Measurements from ENCODE around the gene PSIP1.
"Not testable (repeated sequence)": the region's sequence is repeated elsewhere in the genome, so short reads cannot be mapped to it uniquely, and the experiment has no call there.

Gene PSIP1

GRCh38 chr9:15510789-15511575 is at the start of gene PSIP1:
TSS of gene PSIP1 (minus strand) at chr9:15510970. CDS start at chr9:15510188, 782 bp downstream.
- in situ Hi-C loops (cut with MboI; ENCODE audit: low pct_unique_long_range_greater_than_20kb, low sequenced_read_pairs): no loop called here
- DNase-seq: peak; percentile 98

GRCh38 chr9:15553528-15553898 is 42.7 kb upstream of the PSIP1 start:
- in situ Hi-C loops (cut with MboI; ENCODE audit: low pct_unique_long_range_greater_than_20kb, low sequenced_read_pairs): no loop called here

GRCh38 chr9:15552636-15553527 is 42.1 kb upstream of the PSIP1 start, which contains the start of gene CCDC171:
TSS of gene CCDC171 (plus strand) at chr9:15553043. CDS start at chr9:15564089, 11,046 bp downstream.
- in situ Hi-C loops (cut with MboI; ENCODE audit: low pct_unique_long_range_greater_than_20kb, low sequenced_read_pairs): no loop called here
- DNase-seq: peak; percentile 98

More at GRCh38 chr9:15553528-15553898, 42.7 kb upstream of the PSIP1 start:
- no peak for DNase-seq

- no peak for DNase-seq
- in situ Hi-C loops (cut with MboI; ENCODE audit: low pct_unique_long_range_greater_than_20kb, low sequenced_read_pairs): no loop called here
These were observed 38.8 kb upstream of the PSIP1 start for GRCh38 chr9:15549611-15550010.

- DNase-seq: no peak
- in situ Hi-C loops (cut with MboI; ENCODE audit: low pct_unique_long_range_greater_than_20kb, low sequenced_read_pairs): no loop called here
These were observed 32.5 kb upstream of the PSIP1 start for GRCh38 chr9:15543047-15543813.

GRCh38 chr9:15542624-15543023 is 31.9 kb upstream of the PSIP1 start:
- no peak for DNase-seq
- in situ Hi-C loops (cut with MboI; ENCODE audit: low pct_unique_long_range_greater_than_20kb, low sequenced_read_pairs): no loop called here

- in situ Hi-C loops (cut with MboI; ENCODE audit: low pct_unique_long_range_greater_than_20kb, low sequenced_read_pairs): no loop called here
- no peak for DNase-seq
These were observed 31.1 kb upstream of the PSIP1 start for GRCh38 chr9:15541872-15542271.

GRCh38 chr9:15531380-15531779 is 20.6 kb upstream of the PSIP1 start:
- DNase-seq: no peak
- in situ Hi-C loops (cut with MboI; ENCODE audit: low pct_unique_long_range_greater_than_20kb, low sequenced_read_pairs): no loop called here

- in situ Hi-C loops (cut with MboI; ENCODE audit: low pct_unique_long_range_greater_than_20kb, low sequenced_read_pairs): no loop called here
- no peak for DNase-seq
These were observed 19.0 kb upstream of the PSIP1 start for GRCh38 chr9:15529566-15530324.

GRCh38 chr9:15527035-15527434 is 16.3 kb upstream of the PSIP1 start:
- in situ Hi-C loops (cut with MboI; ENCODE audit: low pct_unique_long_range_greater_than_20kb, low sequenced_read_pairs); DNase-seq: not testable (repeated sequence)

- in situ Hi-C loops (cut with MboI; ENCODE audit: low pct_unique_long_range_greater_than_20kb, low sequenced_read_pairs): no loop called here
- no peak for DNase-seq
These were observed 15.2 kb upstream of the PSIP1 start for GRCh38 chr9:15525958-15526357.

GRCh38 chr9:15524845-15525455 is 14.2 kb upstream of the PSIP1 start:
- in situ Hi-C loops (cut with MboI; ENCODE audit: low pct_unique_long_range_greater_than_20kb, low sequenced_read_pairs): no loop called here
- no peak for DNase-seq

- in situ Hi-C loops (cut with MboI; ENCODE audit: low pct_unique_long_range_greater_than_20kb, low sequenced_read_pairs): no loop called here
These were observed 11.5 kb upstream of the PSIP1 start for GRCh38 chr9:15522130-15522755.

GRCh38 chr9:15521254-15521653 is 10.5 kb upstream of the PSIP1 start:
- no peak for DNase-seq
- in situ Hi-C loops (cut with MboI; ENCODE audit: low pct_unique_long_range_greater_than_20kb, low sequenced_read_pairs): no loop called here

More at GRCh38 chr9:15522130-15522755, 11.5 kb upstream of the PSIP1 start:
- DNase-seq: no peak

GRCh38 chr9:15519831-15520230 is 9.1 kb upstream of the PSIP1 start:
- in situ Hi-C loops (cut with MboI; ENCODE audit: low pct_unique_long_range_greater_than_20kb, low sequenced_read_pairs): no loop called here
- DNase-seq: no peak

GRCh38 chr9:15513335-15513734 is 2.6 kb upstream of the PSIP1 start:
- DNase-seq: peak; percentile 57
- in situ Hi-C loops (cut with MboI; ENCODE audit: low pct_unique_long_range_greater_than_20kb, low sequenced_read_pairs): no loop called here

GRCh38 chr9:15512889-15513288 is 2.1 kb upstream of the PSIP1 start:
- in situ Hi-C loops (cut with MboI; ENCODE audit: low pct_unique_long_range_greater_than_20kb, low sequenced_read_pairs): no loop called here
- no peak for DNase-seq

- peak; percentile 36 for DNase-seq
- in situ Hi-C loops (cut with MboI; ENCODE audit: low pct_unique_long_range_greater_than_20kb, low sequenced_read_pairs): no loop called here
These were observed 1.4 kb upstream of the PSIP1 start for GRCh38 chr9:15512204-15512603.

All from KBM-7 (cell line).